Activated CD8-positive, alpha-beta T cell treated with anti-CD3 and anti-CD28 coated beads for 36 hours (primary cell): Measurements from ENCODE around the gene HLA-DRB5. TPM values are rescaled to one million over a fixed set of nuclear protein-coding genes. Genes with fewer than 3 reads are reported as not detected.
"Not testable (repeated sequence)": the region's sequence is repeated elsewhere in the genome, so short reads cannot be mapped to it uniquely, and the experiment has no call there.

Experiments
- ATAC-seq: fragments of 200-7000 bp; cut with Tn5 transposase; one replicate; pipeline ENCODE4 v1.10.0; 2021; ENCODE audit warnings: mild to moderate bottlenecking, moderate library complexity
- CTCF ChIA-PET: fragments of 350-600 bp; sonication (Branson Sonifier 250); formaldehyde crosslinking; loops from one replicate; lab custom pipeline; 2021; ENCODE audit warnings: antibody characterized with exemption; lab: Charles Lee
- POLR2A ChIA-PET: fragments of 350-600 bp; sonication (Branson Sonifier 250); formaldehyde crosslinking; loops from one replicate; lab custom pipeline; 2021; ENCODE audit warnings: antibody characterized with exemption; lab: Charles Lee
- DNase-seq: peaks from one replicate; pipeline ENCODE4 v3.0.0-alpha.2; 2020
- H3K27ac Mint-ChIP-seq: one replicate; pipeline ENCODE4 v1.8.0; 2021; ENCODE audit warnings: mild to moderate bottlenecking, mixed read lengths
- H3K27me3 Mint-ChIP-seq: one replicate; pipeline ENCODE4 v1.8.0; 2021; ENCODE audit warnings: mixed read lengths
- H3K36me3 Mint-ChIP-seq: one replicate; pipeline ENCODE4 v1.8.0; 2021; ENCODE audit warnings: low read depth, mixed read lengths
- H3K4me1 Mint-ChIP-seq: one replicate; pipeline ENCODE4 v1.8.0; 2021; ENCODE audit warnings: low read depth, mixed read lengths
- H3K4me3 Mint-ChIP-seq: one replicate; pipeline ENCODE4 v1.8.0; 2021; ENCODE audit warnings: mild to moderate bottlenecking, moderate library complexity, mixed read lengths
- H3K9me3 Mint-ChIP-seq: one replicate; pipeline ENCODE4 v1.8.0; 2021; ENCODE audit warnings: mixed read lengths
- intact Hi-C: fragments of 100-400 bp; cut with micrococcal nuclease; formaldehyde crosslinking; loops from one replicate; pipeline ENCODE4 v1.10.0; 2022
- total RNA-seq, 2 experiments: library from RNA; stranded (reverse); gene quantifications; one replicate each; pipeline ENCODE4 v1.2.3, GENCODE V29; 2021
- TF ChIP-seq, protein P1 (sequence below): fragments of 200-600 bp; IDR thresholded peaks from one replicate; pipeline ENCODE4 v1.8.0; 2022; ENCODE audit warnings: antibody characterized with exemption, mild to moderate bottlenecking

The HLA-DRB5 gene
- total RNA-seq, 2 experiments from 2014 or later = 4.9 to 5.9 TPM

GRCh38 chr6:32484614-32484998 is 45.5 kb downstream of the HLA-DRB5 start:
- intact Hi-C loops = loop anchor here (10.0 kb wide), 1 partner anchor 90 kb away; no protein-coding TSS in a partner anchor
- Mint-ChIP-seq H3K4me1 (no peaks in the 10 kb centered on the region), H3K27me3 (peaks cover 14% of the 10 kb centered on the region), H3K36me3 (no peaks in the 10 kb centered on the region), H3K4me3 (no peak overlapping the region), H3K9me3 (no peaks in the 10 kb centered on the region), H3K27ac (no peak overlapping the region)
- TF ChIP-seq, protein P1, sequence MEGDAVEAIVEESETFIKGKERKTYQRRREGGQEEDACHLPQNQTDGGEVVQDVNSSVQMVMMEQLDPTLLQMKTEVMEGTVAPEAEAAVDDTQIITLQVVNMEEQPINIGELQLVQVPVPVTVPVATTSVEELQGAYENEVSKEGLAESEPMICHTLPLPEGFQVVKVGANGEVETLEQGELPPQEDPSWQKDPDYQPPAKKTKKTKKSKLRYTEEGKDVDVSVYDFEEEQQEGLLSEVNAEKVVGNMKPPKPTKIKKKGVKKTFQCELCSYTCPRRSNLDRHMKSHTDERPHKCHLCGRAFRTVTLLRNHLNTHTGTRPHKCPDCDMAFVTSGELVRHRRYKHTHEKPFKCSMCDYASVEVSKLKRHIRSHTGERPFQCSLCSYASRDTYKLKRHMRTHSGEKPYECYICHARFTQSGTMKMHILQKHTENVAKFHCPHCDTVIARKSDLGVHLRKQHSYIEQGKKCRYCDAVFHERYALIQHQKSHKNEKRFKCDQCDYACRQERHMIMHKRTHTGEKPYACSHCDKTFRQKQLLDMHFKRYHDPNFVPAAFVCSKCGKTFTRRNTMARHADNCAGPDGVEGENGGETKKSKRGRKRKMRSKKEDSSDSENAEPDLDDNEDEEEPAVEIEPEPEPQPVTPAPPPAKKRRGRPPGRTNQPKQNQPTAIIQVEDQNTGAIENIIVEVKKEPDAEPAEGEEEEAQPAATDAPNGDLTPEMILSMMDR = no peak
- DNase-seq (no peak), ATAC-seq (no peak)
- ChIA-PET CTCF (no interaction called here), POLR2A (no interaction called here)

DNA sequence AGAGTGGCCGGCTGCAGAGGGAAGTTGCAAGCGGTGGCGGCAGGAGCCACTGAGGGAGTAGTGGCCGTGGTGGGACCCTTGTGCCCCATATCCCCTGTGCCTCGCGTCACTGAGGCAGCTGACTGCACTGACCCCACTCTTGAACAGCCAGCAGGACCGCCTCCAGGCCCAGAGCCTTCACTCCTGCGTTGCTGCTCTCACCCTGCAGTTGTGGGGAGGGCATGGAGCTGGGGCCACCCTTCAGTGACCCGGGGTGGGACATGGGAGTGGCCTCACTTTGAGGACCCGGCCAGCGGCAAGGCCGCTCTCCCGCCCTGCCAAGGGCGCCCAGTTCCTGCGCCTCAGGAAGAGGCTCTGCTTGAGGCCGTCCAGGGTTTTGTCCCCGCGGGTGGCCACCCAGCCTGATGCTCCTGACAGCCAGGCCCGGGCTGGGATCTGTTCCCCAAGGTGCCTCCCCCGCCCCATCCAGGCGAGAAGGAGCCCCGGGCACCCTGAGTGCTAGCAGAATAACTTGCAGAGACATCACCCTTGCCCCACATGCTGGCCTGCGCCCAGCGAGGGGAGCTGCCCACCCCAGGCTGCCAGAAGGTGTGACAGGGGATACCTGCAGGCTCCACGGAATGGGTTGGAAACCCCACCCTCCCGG is 46.0 kb downstream of the HLA-DRB5 start:
- peaks cover 14% of the 10 kb centered on the region for H3K27me3 Mint-ChIP-seq
- no peaks in the 10 kb centered on the region for H3K4me1 Mint-ChIP-seq
- intact Hi-C loops = loop anchor here (10.0 kb wide), 1 partner anchor 91 kb away; no protein-coding TSS in a partner anchor
- TF ChIP-seq, protein P1 = no peak
- no peaks in the 10 kb centered on the region for H3K36me3 Mint-ChIP-seq
- no peak for ATAC-seq
- H3K4me3 Mint-ChIP-seq = no peak overlapping the region
- H3K27ac Mint-ChIP-seq = no peak overlapping the region
- ChIA-PET POLR2A (interaction anchor here (0.7 to 1.0 kb wide), 2 partner anchors 28 to 180 kb away, joined by 3 read pairs; no protein-coding TSS in a partner anchor), CTCF (interaction anchor here (0.8 to 1.3 kb wide), 2 partner anchors 70 to 152 kb away, joined by 3 read pairs; no protein-coding TSS in a partner anchor)
- no peaks in the 10 kb centered on the region for H3K9me3 Mint-ChIP-seq
- DNase-seq = no peak

DNA sequence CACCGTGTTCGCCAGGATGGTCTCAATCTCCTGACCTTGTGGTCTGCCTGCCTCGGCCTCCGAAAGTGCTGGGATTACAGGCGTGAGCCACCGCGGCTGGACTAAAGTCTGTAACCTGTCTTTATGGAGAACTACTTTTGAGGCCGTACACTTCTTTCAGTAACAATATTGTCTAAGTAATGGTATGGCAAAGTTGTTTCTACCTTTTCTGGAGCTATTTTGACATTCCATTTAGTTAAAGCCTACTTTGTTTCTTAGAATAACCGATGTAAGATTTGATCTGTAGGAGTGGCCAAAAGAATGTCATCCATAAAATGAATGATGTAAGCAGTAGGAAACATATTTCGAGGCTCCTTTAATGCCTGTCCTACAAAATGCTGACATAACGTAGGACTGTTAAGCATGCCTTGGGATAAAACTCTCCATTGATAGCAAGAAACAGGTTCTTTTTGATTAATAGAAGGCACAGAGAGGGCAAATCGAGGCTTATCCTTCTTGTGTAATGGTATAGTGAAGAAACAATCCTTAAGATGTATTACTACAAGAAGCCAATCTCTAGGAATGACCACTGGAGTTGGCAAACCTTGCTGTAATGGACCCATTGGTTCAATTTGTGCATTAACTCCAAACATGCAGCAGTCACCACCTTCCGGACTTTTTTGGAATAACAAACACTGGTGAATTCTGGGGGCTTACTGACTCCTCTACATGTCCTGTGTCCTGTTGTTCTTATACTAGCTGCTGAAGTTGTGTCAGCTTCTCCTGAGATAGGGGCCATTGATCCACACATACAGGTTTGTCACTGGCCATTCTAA is 54.5 kb downstream of the HLA-DRB5 start:
- TF ChIP-seq, protein P1 = no peak
- Mint-ChIP-seq H3K4me1 (no peaks in the 10 kb centered on the region), H3K27me3 (peaks cover 21% of the 10 kb centered on the region), H3K4me3 (no peak overlapping the region), H3K36me3 (no peaks in the 10 kb centered on the region), H3K9me3 (no peaks in the 10 kb centered on the region), H3K27ac (no peak overlapping the region)
- CTCF ChIA-PET = no interaction called here
- POLR2A ChIA-PET = no interaction called here
- DNase-seq = no peak
- intact Hi-C loops = no loop called here
- ATAC-seq = no peak

- H3K9me3 Mint-ChIP-seq, CTCF ChIA-PET, H3K27ac Mint-ChIP-seq, H3K4me3 Mint-ChIP-seq, POLR2A ChIA-PET, H3K36me3 Mint-ChIP-seq, H3K4me1 Mint-ChIP-seq, DNase-seq, intact Hi-C loops: not testable (repeated sequence)
- peaks cover 21% of the 10 kb centered on the region for H3K27me3 Mint-ChIP-seq
- peak; percentile 93 for ATAC-seq
These were observed 56.4 kb downstream of the HLA-DRB5 start for GRCh38 chr6:32473376-32474348.

- DNase-seq (no peak), ATAC-seq (no peak)
- H3K27me3 Mint-ChIP-seq = peaks cover 22% of the 10 kb centered on the region
- intact Hi-C loops = no loop called here
- no peak overlapping the region for H3K4me3 Mint-ChIP-seq
- H3K9me3 Mint-ChIP-seq = no peaks in the 10 kb centered on the region
- CTCF ChIA-PET = no interaction called here
- POLR2A ChIA-PET = no interaction called here
- H3K36me3 Mint-ChIP-seq = no peaks in the 10 kb centered on the region
- TF ChIP-seq, protein P1 = no peak
- H3K4me1 Mint-ChIP-seq = no peaks in the 10 kb centered on the region
- no peak overlapping the region for H3K27ac Mint-ChIP-seq
These were observed 57.2 kb downstream of the HLA-DRB5 start for GRCh38 chr6:32472781-32473375.

DNA sequence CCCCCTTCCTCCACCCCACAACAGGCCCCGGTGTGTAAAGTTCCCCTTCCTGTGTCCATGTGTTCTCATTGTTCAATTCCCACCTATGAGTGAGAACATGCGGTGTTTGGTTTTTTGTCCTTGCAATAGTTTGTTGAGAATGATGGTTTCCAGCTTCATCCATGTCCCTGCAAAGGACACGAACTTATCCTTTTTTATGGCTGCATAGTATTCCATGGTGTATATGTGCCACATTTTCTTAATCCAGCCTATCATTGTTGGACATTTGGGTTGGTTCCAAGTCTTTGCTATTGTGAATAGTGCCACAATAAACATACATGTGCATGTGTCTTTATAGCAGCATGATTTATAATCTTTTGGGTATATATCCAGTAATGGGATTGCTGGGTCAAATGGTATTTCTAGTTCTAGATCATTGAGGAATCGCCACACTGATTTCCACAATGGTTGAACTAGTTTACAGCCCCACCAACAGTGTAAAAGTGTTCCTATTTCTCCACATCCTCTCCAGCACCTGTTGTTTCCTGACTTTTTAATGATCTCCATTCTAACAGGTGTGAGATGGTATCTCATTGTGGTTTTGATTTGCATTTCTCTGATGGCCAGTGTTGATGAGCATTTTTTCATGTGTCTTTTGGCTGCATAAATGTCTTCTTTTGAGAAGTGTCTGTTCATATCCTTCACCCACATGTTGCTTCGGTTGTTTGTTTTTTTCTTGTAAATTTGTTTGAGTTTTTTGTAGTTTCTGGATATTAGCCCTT is 62.2 kb downstream of the HLA-DRB5 start:
- H3K9me3 Mint-ChIP-seq, DNase-seq, H3K4me1 Mint-ChIP-seq, POLR2A ChIA-PET, CTCF ChIA-PET, H3K36me3 Mint-ChIP-seq, H3K27ac Mint-ChIP-seq, ATAC-seq, H3K4me3 Mint-ChIP-seq, intact Hi-C loops: not testable (repeated sequence)
- peaks cover 30% of the 10 kb centered on the region for H3K27me3 Mint-ChIP-seq
